Islet of Langerhans (tissue), 1 donor: Measurements from ENCODE around the gene LEFTY1.
"Not testable (repeated sequence)": the region's sequence is repeated elsewhere in the genome, so short reads cannot be mapped to it uniquely, and the experiment has no call there.

ENCODE experiments used
- FAIRE-seq: peaks from one replicate; lab custom pipeline; 2011; peaks lifted over from hg19 to GRCh38; lab: Jason Lieb, UNC

Gene LEFTY1

GRCh38 chr1:225887554-225888288 is 1.2 kb downstream of the LEFTY1 start:
- FAIRE-seq = not testable (repeated sequence)

GRCh38 chr1:225887030-225887314 is 2.0 kb downstream of the LEFTY1 start:
- no peak for FAIRE-seq

- FAIRE-seq = no peak
Observed at GRCh38 chr1:225886159-225887029, 2.6 kb downstream of the LEFTY1 start.

- no peak for FAIRE-seq
Observed at GRCh38 chr1:225885336-225885735, 3.6 kb downstream of the LEFTY1 start.

DNA sequence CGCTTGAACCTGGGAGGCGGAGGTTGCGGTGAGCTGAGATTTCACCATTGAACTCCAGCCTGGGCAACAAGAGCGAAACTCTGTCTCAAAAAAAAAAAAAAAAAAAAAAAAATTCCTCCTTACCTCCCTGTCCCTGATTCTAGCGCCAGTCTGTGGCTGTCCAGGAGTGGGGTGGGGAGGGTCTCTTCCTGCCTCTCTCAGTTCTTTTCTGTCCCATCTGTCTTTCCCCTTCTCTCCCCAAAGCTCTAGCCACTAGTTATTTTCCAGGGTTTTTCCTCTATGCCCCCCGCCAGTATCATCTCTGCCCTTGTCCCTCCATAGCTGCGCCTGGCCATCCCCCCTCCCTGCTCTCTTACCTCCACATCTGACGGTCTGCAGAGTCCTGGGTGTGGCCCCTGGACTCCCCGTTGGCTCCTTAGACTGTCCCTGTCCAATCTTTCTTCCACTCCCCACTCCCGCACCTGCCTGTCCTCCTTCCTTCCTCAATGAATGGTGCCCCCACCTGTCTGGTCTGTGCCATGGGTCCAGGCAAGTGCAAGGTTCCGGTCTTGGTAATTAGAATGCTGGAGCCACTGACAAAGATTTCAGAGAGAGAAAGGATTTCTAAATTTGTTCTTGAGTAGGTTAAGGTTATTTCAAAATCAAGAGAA is 5.2 kb downstream of the LEFTY1 start:
- FAIRE-seq = no peak

GRCh38 chr1:225882694-225883615 is 6.0 kb downstream of the LEFTY1 start:
- FAIRE-seq = no peak

DNA sequence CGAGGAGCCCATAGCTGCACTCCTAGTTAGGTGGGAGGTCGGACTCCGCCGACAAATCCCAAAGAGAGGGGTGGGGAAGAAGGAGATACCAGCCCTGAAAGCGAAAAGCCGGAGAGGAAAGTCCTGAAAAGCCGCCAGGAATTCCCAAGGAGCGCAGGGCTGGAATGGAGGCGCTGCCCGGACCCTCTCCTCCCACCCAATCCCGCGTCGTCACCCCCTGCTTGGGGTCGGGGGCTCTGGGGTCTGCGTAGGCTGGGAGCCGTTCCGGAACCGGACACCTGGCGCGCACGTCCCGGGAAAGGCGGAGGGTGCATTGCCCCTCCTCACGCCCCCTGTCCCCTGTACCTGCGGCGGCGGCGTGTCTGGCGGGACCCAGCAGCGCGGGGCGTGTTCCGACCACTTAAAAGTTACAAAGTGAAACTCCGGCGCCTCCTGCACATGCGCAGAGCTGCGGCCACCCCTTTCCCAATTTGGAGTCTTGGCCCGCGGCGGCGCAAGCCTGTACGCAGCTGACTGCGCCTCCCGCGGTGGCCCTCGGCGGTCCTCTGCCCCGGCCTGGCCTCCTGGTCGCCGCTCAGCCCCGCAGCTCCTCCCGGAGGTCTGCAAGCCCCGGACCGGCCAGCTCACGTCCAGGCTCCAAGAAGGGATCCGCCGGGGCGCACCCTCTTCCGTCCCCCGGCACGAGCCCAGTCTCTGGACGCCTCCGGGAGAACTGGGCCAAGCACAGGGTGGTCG is 6.8 kb downstream of the LEFTY1 start, which contains the start of gene TMEM63A:
Gene TMEM63A (minus strand): TSS at position 422 of the 735 bp plus-strand sequence. CDS start 4,800 bp downstream, outside the sequence.
- no peak for FAIRE-seq

DNA sequence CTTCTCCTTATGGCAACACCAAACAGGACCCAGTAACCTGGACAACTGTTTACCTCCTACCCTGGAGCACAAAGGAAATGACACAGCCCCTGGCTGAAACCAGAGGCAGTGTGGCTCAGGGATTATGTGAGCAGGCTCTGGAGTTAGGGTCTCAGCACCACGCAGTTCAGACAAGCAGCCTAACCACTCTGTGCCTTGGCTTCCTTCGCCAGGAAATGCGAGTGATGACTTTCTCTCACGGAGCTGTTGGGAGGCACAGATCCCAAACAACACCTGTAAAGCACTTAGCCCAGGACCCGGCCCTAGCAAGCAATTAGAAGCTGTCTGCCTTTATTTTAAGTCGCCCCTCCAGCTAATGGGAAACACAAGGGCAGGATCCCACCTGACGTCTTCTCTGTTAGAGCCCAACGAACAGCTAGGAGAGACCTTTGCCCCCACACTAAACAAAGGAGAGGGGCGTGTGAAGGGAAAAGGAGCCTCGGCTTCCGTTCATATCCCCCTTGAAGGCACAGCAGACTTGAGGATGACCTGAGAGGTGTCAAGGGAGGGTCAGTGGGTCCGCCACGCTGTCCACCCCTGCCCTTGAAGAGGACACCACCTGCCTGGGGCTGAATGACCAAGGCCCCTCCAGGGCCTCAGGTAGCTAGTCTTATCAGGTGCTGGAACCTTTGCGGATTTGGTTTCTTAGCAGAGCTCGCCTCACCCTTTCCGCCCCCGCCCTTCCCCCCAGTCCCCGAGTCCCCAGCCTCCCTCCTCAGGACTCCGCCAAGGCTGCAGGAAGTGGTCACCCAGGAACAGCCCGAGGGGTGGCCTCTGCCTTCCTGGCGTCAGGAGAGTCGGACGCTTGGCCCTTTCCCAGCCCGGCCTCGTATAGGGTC is 7.6 kb downstream of the LEFTY1 start:
- no peak for FAIRE-seq

DNA sequence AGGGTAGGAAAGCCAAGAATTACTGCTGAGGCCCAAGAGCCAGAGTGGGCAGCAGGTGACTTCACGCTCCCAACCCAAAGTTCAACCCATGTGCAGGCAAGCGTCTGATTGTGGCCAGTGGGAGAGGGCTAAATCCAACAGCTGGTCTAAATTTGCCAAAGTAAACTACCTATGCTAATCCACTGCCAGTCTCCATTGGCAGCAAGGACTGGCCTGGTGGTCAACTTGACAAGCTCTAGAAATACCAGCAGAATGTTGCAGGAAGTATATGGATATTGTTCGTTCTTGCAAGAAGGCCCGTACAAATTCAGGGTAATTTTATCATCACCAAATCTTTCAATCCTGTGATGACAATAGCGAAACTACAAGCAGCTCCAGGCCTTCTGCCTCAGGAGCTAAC is 8.3 kb downstream of the LEFTY1 start:
- FAIRE-seq = no peak

DNA sequence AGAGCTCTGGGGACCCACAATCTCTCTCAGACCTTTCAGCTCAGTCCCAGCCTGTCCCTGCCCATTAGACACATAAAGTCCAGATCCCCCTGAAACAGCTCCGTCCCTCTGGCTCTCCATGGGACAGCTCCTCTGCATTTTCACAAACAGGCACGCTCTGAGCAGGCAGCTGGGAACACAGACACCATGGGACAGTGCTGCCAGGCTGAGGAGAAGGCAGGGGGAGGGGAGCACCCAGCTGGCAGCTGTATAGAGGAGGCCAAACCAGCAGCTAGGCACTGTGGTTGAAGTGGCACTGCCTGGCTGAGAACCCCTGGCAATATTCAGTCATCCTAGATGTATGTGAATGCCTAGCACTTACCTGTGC is 8.7 kb downstream of the LEFTY1 start:
- FAIRE-seq = no peak

GRCh38 chr1:225879521-225880221 is 9.3 kb downstream of the LEFTY1 start:
- FAIRE-seq = no peak

GRCh38 chr1:225878282-225878681 is 10.7 kb downstream of the LEFTY1 start:
- no peak for FAIRE-seq

DNA sequence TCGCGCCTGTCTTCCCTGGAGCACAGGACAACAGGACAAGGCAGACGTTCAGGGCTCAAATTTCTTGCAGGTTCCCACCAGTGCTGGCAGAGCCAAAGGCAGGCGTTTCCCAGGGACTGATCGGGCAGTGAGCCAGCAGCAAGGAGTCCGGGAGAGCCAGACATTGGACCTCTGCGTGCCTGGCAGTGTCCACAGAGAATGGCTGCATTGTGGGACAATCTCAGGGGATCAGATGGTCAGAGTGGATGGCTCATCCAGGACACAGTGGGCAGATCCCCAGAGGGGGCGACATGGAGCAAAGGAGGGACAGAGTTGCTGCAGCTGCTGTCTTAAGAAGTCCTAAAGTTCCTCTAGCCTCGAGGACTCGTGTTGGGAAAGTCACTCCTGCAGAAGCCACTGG is 11.4 kb downstream of the LEFTY1 start:
- no peak for FAIRE-seq

GRCh38 chr1:225876900-225877510 is 11.9 kb downstream of the LEFTY1 start:
- no peak for FAIRE-seq

DNA sequence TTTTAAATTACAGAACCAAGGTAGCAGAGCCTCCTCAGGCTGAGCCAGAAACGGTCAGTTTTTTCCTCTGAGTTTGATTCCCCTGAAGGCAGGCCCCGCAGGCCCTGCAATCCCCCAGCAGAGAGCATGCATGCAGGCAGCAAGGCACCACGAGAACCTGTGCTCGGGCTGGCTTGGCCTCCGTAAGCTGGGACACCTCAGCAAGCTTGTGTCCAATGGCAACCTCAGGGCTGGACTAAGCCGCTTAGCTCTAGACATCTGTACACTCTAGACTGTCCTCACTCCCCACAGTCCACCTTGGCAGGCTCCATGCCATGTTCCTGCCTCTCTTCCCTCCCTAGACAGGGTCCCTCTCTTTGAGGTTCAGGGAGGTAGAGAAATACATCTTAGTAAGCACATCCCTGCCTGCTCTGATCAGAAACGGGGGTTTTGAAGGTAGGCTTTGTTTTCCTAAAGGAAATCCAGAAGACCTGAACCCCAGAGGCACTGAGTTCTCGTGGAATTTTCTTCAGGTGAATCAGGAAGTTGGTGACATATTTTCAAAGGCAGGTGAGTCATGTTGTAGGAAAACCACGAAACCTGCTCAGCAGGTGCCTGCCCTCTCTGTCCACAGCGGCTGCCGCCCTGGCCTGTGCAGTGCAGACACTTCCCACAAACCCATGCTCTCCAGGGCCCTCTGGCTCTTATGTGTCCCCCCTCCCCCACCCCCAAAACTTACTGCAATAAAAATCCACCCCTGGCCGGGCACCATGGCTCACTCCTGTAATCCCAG is 13.7 kb downstream of the LEFTY1 start:
- no peak for FAIRE-seq

DNA sequence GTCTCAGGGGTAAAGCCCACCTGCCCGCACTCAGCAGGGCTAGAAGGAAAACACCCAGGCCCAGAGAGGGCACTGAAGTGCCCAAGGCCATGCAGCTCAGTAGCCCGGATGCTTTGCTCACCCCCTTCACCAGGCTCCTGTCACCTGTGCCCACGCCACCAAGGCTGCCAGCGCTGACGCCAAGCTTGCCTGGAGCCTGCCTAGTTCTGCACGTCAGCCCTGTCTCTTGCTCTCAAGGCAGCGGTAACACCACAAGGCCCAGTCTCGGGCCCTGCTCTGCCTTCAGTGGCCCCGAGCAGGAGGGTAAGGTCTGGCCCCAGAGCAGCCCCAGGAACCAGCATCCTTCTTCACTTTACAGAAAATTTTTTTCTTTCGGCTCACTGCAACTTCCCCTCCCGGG is 14.5 kb downstream of the LEFTY1 start:
- FAIRE-seq = no peak

DNA sequence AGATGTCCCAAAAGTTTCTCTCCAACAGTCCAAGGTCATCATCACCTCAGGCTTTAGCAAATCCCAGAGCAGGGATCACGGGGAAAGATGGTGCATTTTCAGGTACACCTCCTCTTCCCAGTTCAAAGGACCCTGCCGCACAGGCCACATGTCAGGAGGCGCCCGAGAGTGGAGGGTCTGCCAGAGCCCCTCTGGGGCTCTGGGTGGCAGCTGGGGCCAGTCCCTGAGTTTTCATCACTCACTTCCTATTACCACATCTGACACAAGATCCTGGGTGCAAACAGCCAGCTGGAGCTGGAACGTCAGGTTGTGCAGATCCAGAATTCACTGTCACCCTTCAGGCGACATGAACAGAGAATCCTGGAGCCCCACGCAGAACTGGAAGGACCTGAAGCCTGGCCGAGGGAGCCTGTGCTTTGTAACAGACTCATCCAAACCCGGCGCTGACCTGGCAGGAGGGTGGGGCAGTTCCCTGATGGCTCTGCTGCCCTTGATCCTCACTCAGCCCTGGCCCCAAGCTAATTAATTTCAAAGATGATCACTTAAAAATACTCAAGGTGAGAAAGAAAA is 15.6 kb downstream of the LEFTY1 start:
- FAIRE-seq = no peak

- FAIRE-seq = no peak
Observed at GRCh38 chr1:225872075-225872430, 16.9 kb downstream of the LEFTY1 start.
